AG04449 (cell line): Measurements from ENCODE around the gene CLIC5.

Experiments
- CTCF ChIA-PET: fragments of 350-600 bp; formaldehyde crosslinking; extraction: SDS; loops from one replicate; lab custom pipeline; 2021; ENCODE audit warnings: antibody characterized with exemption; lab: Yijun Ruan, JAX
- POLR2A ChIA-PET: fragments of 400-600, 350-600 bp; formaldehyde crosslinking; extraction: SDS; loops from one replicate; lab custom pipeline; 2020; ENCODE audit warnings: antibody characterized with exemption, inconsistent platforms; lab: Yijun Ruan, JAX
- DNase-seq: peaks from one replicate; pipeline ENCODE4 v3.0.0-alpha.2; 2010; ENCODE audit warnings: low read depth, low spot score
- H3K4me3 ChIP-seq: 2 replicates; pipeline ENCODE4 v1.5.1; 2011; ENCODE audit warnings: low read depth, mild to moderate bottlenecking, control low read depth, low read length
- TF ChIP-seq, protein P1 (sequence below): IDR thresholded peaks from one replicate; pipeline ENCODE4 v1.5.1; 2011; ENCODE audit warnings: mild to moderate bottlenecking, moderate library complexity, low read length, control low read depth, inconsistent platforms; ENCODE audit not compliant: insufficient read depth; ENCODE audit errors: missing control alignments

Gene CLIC5

DNA sequence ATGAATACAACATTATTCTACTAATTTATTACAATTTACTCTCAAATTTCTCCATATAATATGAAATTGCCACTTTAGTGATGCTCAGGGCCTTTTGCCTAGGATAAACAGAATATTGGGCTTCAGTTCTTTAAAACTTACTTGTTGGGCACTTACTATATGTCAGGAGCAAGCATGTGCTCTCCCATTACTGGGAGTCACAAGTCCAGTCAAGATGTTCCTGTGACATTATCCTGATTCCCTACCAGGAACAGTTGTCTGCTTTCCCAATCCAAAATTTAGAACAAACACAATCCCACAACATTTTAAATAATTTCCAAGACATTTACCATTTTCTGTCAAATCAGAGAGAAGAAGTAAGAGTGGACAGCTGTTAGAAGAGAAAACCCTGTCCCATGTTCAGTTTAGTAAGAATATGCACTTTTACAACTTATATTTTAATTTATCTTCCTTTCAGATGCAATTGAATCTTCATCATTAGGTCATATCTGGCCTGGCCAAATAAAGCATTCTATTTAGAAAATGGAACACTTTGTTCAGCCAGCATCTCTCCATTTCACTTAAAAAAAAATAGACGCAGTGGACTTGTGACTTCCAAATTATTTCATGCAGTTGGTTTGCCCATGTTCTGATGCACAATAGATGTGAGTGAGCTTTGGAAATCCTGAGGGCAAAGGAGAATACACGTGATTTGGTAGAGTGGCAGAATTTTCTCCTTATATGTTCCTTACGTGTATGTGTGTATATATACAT lies 159.8 kb downstream of the CLIC5 start:
- H3K4me3 ChIP-seq, result no peak overlapping the region
- CTCF ChIA-PET, result interaction anchor here (0.9 to 1.1 kb wide), 2 partner anchors 9 to 75 kb away, joined by 3 to 4 read pairs; no protein-coding TSS in a partner anchor

DNA sequence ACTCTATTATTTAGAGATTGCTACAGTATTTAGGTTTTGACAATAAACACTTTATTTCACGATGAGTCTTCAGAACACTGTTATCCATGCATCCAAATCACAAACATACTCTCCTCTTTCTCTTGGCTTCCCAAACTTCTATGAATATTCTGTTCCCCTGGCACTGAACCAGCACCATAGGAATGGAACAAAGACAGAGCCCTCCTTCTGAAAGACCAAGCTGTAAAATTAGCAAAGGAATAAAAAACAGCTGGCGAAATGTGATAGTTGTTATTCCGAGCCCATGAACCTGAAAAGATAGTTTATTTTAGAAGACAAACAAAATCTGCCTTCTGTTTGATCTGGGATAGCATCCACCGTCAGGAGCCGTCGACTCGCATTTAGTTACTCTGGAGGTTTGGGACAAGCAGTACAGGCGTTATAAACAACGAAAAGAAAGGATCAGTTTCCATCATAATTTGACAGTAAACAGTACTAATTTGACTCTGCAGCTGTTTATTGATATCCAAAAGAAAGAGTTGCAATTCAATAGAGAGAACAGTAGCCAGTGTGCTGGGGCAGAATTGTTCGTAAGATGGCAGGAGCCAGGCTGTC lies 161.4 kb downstream of the CLIC5 start:
- no peak overlapping the region for H3K4me3 ChIP-seq
- ChIA-PET CTCF (interaction anchor here (1.0 kb wide), 1 partner anchor 11 kb away, joined by 4 read pairs; no protein-coding TSS in a partner anchor), POLR2A (no interaction called here)
- DNase-seq, result no peak
- TF ChIP-seq, protein P1, sequence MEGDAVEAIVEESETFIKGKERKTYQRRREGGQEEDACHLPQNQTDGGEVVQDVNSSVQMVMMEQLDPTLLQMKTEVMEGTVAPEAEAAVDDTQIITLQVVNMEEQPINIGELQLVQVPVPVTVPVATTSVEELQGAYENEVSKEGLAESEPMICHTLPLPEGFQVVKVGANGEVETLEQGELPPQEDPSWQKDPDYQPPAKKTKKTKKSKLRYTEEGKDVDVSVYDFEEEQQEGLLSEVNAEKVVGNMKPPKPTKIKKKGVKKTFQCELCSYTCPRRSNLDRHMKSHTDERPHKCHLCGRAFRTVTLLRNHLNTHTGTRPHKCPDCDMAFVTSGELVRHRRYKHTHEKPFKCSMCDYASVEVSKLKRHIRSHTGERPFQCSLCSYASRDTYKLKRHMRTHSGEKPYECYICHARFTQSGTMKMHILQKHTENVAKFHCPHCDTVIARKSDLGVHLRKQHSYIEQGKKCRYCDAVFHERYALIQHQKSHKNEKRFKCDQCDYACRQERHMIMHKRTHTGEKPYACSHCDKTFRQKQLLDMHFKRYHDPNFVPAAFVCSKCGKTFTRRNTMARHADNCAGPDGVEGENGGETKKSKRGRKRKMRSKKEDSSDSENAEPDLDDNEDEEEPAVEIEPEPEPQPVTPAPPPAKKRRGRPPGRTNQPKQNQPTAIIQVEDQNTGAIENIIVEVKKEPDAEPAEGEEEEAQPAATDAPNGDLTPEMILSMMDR, result no peak

More for the DNA sequence above, 159.8 kb downstream of the CLIC5 start:
- POLR2A ChIA-PET, result no interaction called here
- DNase-seq, result no peak
- TF ChIP-seq, protein P1, result no peak

DNA sequence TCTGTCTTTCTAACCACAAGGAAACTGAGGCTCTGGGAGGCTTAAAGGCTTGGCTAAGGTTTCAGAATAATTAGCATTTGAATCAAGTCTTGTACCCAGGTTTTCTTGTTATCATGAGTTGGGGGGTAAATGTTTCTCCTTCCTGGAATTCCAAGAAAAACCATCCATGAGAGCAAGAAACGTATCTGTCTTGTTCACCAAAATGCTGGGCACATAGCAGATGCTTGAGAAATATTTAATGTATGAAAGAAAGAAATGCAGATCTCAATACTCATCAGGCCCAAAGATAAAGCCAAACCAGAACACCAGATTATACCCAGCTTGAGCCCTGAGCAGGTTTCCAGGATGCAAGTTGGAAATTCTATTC lies 164.6 kb downstream of the CLIC5 start:
- H3K4me3 ChIP-seq, result no peak overlapping the region
- POLR2A ChIA-PET, result no interaction called here
- CTCF ChIA-PET, result no interaction called here
- DNase-seq, result no peak
- TF ChIP-seq, protein P1, result no peak

DNA sequence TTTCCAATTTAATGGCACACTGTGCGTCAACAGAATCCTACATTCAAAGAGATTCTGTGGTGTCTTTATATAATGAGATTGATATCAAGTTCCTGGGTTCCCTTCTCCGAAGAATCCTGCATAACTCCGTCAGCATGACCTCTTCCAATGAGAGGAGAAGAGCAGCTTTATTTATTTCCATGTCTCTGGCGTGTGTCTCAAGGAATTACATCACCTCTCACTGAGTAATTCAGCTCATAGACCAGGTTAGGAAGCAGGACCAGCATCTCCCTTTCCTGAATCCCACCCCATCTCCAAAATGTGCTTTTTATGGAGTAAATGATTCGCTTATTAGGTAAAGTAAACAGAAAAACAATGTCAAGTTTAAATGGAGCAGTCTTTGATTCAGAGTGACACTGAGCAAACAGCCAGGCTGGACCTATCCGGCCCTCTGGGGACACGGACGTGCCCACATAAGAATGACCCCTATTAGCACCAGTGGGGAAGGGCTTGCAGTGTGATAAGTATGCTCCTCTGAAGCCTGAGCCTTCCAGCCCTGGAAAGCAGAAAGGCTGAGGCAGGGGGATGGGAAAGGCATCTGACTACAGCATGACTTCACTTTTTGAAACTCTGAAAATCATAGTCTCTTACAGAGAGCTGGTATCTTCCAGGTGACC lies 165.2 kb downstream of the CLIC5 start:
- no peak overlapping the region for H3K4me3 ChIP-seq
- CTCF ChIA-PET, result no interaction called here
- POLR2A ChIA-PET, result no interaction called here
- no peak for DNase-seq
- TF ChIP-seq, protein P1, result no peak

DNA sequence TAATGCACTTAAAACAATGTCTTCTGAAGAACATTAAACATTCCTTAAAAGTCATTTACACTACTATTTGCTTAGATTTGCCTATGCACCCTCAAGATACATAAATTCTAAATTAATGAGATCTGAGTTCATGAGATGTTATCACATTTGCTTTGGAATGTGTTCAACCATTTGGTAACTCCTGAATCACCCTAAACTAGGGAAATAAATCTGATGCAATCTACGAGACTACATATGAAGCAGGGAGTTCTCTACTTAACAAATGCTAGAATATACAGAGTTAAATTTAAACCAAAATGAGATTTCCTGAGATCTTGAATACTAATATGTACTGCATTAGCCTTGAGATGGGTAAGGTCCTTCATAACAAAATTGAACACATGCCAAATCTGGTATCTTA lies 170.1 kb downstream of the CLIC5 start:
- TF ChIP-seq, protein P1, result no peak
- ChIA-PET CTCF (no interaction called here), POLR2A (no interaction called here)
- H3K4me3 ChIP-seq, result no peak overlapping the region
- peak; percentile 59 for DNase-seq

DNA sequence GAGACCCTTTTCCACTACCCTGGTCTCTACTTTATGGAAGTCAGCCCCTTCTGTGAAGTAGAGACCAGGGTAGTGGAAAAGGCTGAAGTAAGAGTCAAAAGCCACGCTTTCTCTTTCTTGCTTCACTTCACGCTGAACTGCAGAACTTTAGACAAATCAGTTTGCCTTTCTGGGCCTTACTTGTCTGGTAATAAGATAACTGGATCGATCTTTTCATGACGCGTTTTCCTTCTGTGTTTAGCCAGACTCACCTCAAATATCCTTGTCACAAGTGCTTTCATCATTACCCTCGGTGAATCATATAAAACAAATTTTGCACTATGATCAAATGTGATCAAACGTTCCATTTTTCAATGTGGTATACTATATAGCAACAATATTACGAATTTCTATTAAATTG lies 170.7 kb downstream of the CLIC5 start:
- TF ChIP-seq, protein P1, result no peak
- no peak for DNase-seq
- CTCF ChIA-PET, result no interaction called here
- POLR2A ChIA-PET, result no interaction called here
- H3K4me3 ChIP-seq, result no peak overlapping the region
